Measurements from ENCODE around the gene SSC5D. TPM values are rescaled to one million over a fixed set of nuclear protein-coding genes. Genes with fewer than 3 reads are reported as not detected.
A peak's percentile ranks its signal among the peaks of the same experiment; 100 is the strongest.
"Not testable (repeated sequence)": the region's sequence is repeated elsewhere in the genome, so short reads cannot be mapped to it uniquely, and the experiment has no call there.

SSC5D gene
- total RNA-seq, 1 experiment from 2014 or later = 0.34 TPM

DNA sequence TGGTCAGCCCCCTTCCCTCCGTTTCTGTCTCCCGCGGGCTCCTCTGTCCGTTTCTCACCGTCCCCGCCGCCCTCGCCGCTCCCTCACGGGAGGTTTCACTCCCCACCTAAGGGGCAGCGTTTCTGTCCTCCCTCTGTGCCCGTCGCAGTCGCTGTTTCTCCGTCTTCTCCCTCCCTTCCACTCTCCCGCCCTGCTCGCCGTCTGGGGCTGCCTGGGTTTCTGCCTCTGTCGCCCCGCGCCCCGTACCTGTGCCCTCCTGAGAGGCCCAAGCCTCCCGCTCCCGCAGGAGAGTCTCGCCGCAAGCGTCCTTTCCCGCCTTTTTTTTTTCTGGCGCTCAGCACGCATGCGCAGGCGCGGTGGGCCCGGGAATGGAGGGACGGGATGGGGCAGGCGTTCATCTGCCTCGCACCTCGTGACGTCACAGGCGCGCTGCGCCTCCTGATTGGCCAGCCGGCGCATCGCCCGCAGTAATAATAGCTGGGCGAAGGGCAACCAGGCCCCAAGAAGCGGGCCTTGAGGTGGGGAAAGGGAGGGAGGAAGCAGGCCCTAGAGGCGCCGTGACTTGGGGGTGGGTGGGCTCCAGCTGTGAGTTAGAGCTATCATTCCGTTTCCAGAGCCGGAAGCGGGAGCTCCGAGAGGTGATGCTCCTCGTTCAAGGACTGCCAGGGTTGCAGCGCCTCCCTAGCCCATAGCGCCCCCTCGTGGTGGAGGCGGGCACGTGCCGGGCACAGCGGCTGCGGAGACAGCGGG, 15.4 kb downstream of the SSC5D start:
- DNase-seq (ENCODE audit: low read depth) = peak; percentile 88

DNA sequence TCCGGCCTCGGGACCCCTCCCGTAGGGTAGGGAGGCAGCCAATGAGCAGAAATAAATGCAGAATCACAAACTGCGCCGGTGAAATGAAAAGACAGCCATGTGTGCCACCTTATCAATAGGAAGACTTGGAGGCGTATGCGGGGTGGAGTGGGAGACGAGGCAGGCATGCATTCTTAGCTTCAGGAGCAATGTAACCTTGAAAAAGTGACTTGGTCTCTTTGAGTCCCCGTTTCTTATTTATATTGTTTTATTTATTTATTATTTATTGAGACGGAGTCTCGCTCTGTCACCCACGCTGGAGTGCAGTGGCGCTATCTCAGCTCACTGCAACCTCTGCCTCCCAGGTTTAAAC, 16.0 kb downstream of the SSC5D start:
- DNase-seq (ENCODE audit: low read depth) = no peak

DNA sequence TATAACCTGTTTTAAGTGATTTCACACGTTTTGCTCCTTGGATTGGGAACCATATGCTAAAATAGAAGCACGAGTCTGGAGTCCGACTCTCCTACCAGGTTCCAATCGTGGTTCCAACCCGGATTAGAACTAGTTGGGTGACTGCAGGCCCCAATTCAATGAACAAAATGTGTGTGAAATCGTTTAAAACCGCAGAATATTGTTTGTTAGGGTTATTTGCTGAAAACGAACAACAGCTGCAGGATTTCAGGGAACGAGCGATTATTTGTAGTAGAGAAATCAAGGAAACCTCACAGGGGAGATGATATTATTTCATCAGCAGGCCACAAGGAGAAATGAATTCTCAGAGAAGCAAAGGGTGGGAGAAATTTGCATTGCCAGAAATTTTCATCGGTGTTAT, 16.7 kb downstream of the SSC5D start:
- no peak for DNase-seq (ENCODE audit: low read depth)

DNA sequence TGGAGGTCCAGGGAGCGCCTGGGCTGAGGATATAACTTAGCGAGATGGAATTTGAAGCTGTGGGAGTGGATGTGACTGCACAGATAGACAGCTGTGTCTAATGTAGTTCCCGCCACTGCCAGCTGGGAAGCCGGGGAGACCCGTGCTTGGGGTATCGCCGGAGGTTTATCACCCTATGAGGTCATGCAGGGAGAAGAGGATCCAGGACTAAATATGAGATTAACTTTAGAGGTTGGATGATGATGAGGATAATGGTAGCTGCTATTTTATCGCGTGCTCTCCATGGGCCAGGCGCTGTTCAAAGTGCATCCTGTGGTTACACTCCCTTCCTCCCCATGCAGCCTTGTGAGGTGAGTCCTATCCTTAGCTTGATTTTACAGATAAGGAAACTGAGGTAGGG, 19.9 kb downstream of the SSC5D start:
- no peak for DNase-seq (ENCODE audit: low read depth)

DNA sequence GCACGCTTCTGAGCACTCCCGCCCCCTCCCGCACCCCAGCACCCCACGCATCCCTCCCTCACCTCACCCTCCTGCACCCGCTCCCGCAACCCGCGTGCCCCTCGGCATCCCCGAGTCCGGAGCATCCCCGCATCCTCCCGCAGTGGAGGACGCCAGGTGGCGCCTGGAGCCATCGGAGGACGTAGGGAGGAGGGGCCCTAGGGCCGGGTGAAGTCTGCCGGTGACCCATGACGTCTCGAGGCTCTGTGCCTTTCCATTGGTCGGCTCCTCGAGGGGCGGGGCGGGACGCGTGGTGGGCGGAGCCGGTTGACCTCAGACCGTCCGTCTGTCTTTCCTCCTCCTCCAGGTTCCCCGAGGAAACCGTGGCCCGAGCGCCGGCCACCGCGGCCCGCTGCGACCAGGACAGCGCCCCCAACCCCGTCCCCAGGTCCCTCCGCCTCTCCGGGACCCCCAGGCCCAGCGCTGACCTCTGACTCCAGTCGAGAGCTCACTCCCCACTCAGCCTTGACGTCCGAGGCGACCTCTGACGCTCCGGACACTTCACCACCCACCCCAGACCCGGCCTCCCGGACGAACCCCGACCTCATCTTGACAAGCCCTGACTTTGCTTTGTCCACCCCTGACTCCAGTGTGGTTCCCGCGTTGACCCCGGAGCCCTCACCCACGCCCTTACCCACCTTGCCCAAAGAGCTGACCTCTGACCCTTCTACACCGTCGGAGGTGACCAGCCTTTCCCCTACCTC, 28.8 kb downstream of the SSC5D start:
- DNase-seq (ENCODE audit: low read depth) = peak; percentile 87

DNA sequence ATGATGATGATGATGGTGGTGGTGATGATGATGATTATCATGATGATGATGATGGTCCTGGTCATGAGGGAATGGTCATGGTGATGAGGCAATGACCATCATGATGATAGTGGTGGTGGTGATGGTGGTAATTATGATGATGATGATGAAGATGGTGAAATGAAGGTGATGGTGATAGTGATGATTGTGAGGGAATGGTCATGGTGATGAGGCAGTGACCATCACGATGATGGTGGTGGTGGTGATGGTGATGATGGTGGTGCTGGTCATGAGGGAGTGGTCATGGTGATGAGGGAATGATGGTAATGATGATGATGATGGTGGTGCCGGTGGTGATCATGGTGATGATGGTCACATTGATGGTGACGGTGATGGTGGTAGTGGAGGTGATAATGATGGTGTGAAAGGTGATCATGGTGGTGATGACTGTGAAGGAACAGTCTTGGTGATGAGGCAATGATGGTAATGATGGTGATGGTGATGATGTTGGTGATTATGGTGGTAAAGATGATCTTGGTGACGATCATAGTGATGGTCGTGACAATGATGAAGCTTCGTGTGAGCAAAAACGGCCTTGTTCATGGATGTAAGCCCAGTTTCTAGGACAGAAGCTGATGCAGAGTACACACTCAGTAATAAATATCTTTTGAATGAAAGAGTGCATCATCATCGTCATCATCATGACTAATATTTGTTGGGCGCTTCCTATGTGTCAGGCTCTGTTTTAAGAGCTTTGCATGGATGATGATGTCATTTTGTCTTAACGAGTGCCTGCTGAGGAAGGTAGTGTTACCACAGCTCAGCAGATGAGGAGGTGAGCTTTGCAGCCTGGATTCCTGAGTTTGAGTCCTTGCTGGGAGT, 31.4 kb downstream of the SSC5D start:
- peak; percentile 74 for DNase-seq (ENCODE audit: low read depth)

DNA sequence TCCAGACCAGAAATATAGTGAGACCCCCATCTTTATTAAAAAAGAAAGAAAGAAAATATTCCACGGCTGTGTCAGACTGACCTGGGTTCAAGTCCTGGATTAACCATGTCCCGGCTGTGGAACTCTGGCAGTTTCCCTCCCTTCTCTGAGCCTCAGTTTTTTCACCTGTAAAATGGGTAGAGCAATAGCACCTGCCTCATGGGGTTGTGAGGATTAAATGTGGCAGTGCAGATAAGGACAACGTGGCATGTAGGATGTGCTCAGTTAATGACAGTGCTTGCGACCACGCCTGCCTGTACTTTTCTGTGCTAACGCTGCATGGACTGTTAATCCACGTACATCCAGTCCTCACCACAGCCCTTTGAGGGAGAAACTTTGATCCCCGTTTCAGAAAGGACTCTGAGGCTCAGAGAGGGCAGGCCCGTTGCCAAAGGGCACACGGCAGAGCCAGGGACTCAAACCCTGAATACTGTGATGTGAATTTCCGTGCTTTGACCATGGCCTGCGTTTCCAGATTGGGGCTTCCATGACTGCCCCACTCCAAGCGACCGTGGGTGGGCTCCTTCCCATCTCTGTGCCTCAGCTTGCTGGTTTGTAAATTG, 32.6 kb downstream of the SSC5D start:
- DNase-seq (ENCODE audit: low read depth) = no peak

DNA sequence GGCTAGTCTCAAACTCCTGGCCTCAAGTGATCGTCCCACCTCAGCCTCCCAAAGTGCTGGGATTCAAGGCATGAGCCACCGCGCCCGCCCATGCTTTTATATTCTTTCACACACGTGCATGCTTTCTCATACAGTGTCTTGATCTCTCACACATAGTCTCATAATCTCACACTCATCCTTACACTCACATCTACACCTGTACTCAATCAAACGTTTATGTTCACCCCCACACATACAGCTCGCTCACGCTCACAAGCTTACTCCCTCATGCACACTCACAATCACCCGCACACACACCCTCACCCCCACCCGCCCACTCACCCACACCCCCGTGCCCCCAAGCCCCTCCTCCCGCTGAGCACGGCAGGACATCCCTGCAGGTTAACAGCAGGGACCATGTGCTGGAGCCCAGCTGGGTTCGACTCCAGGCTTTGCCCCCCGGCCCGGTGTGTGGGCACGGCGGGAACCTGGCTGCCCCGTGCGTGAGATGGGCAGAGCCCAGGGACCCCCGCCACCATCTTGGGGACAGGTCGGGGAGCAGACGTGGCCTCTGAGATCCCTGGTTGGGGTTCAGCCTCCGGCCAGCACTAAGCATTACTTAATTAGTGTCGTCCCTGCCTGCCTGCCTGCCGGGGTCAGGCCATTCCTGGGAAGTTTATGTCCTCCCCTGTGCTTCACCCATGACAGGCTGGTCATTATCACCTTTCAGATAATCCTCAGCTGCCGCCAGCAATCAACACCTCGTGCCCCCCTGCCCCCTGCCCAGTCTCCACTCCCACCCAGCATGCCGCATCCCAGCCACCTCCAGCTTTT, 37.3 kb downstream of the SSC5D start:
- no peak for DNase-seq (ENCODE audit: low read depth)

DNA sequence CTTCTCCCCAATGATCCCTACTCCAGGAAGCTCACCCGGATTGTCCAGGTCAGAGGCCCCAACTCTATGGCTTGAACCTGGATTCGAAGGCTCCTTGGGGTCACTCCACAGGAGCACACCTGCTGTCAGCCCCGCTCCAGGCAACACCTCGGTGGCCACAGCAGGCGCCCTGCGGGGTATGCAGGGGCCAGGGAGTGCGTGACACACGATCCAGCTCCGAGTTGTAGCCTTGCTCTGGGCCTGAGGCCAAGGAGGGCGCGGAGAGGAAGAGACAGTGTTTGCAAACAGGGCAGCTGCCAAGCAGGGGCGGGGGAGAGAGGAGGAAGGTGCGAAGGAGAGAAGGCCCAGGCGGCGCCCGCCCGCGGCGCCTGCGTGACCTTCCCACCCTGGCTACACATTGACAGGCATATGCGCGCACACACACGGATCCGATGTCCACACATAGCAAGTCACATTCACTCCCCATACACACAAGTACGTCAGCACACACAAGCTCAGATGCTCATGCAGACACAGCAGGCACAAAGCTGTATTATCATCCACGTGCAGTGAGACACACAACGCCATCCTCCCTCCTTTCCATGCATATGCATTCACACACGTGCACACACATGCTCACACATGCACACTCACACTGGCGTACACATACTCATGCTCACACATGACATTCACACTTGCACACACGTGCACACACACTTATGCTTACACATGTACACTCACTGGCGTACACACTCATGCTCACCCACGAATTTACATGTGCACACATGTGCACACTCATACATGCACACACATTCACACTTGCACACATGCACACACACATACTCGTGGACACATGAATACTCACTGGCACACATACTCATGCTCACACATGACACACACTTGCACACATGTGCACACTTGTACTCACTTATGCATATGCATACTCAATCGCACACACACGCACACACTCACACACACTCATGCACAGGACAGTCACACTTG, 38.3 kb downstream of the SSC5D start:
- peak; percentile 57 for DNase-seq (ENCODE audit: low read depth)

DNA sequence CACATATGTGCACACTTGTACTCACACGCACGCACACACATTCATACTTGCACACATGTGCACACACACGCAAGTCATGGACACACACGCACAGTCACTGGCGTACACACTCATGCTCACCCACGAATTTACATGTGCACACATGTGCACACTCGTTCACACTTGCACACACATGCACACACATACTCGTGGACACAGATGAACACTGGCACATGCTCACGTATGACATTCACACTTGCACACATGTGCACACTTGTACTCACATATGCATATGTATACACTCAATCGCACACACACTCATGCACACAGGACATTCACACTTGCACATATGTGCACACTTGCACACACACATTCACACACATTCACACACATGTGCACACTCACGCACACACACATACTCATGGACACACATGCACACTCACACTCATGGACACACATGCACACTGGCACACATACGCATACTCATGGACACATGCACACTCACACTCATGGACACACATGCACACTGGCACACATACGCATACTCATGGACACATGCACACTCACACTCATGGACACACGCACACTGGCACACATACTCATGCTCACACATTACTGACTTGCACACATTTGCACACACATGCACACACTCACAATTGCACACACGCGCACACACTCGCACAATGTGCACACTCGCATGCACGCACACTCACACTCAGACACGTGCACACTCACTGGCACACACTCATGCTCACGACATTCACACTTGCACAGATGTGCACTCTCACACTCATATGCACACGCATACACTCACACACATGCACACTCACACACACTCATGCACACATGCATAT, 39.2 kb downstream of the SSC5D start:
- no peak for DNase-seq (ENCODE audit: low read depth)

DNA sequence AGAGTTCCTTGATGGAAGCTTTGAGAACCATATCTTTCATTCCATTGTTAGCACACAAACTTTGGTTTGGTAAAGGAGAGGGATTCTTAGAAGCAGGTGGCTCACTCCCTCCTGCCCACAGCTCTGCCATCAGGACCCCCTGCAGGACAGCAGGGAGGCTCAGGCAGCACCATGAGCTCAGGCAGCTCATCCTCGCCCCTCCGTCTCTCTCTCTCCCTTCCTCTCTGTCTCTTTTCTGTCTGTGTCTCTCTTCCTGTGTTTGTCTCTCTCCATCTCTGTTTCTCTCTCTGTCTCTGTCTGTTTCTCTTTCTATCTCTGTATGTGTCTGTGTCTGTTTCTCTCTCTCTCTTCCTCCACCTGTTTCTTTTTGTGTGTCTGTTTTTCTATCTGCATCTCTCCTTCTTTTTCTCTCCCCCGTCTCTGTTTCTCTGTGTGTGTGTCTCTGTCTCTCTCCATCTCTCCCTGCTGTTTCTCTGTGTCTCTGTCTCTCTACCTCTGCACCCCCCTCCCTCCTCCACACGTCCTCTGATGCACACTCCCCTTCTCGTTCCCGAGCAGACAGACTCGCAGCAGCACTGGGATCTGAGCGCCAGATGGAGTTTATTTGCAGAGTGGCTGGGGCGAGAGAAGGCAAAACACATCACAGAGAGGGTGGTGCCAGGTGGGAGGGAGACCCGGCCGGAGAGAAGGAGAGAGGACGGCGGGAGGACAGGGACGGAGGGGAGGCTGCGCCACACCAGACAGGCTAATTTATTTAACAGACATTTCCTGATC, 40.0 kb downstream of the SSC5D start:
- DNase-seq (ENCODE audit: low read depth) = no peak

DNA sequence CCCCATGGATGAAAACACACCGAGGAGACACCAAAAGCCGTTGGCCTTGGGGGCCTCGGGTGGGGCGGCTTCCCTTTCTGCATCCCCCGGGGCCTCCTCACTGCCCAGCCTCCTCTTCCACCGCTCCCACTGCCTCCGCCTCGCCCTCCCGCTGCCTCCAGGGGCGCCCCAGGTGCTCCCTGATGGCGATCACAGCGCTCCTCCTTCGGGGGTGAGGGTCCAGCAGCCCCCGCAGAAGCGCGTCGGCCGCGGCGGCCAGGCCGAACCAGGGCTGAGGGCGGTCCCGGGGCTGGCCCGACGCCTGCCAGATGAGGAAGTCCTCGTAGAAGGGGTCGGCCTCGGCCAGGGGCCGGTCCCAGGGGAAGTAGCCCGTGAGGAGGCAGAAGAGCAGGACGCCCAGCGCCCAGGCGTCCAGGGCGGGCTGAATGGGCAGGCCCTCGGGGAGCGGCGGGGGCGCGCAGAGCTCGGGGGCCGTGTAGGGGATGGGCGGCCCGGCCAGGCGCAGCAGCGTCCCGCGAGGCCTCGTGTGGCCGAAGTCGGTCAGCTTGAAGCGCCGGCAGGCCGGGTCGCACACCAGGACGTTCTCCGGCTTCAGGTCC, 41.5 kb downstream of the SSC5D start:
- no peak for DNase-seq (ENCODE audit: low read depth)

DNA sequence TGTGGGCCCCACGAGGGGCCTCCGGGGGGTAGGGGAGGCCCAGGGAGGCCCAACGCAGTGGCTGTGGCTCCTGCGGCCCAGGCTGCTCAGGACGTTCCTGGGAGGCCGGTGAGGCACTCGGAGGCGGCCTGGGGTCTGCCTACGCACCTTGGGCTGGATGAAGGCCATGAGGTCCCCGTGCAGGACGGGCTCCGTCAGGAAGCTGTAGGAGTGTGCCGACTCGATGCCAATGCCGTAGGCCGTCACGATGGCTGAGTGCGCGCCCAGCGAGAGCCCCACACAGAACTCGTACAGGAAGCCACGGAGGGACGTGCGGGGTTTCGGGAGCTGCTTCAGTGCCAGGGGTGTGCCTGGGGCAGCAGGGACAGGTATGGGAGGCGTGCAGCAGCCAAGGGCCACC, 42.8 kb downstream of the SSC5D start:
- no peak for DNase-seq (ENCODE audit: low read depth)

DNA sequence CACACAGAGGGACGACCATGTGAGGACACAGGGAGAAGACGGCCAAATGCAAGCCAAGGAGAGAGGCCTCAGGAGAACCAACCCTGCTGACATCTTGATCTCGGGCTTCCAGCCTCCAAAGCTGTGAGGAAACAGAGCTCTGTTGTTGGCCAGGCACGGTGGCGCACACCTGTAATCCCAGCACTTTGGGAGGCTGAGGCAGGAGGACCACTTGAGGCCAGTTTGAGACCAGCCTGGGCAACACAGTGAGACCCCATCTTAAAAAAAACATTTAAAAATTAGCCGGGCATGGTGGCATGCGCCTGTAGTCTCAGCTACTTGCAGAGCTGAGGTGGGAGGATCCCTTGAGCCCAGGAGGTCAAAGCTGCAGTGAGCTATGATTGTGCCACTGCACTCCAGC, 46.0 kb downstream of the SSC5D start:
- not testable (repeated sequence) for DNase-seq (ENCODE audit: low read depth)

DNA sequence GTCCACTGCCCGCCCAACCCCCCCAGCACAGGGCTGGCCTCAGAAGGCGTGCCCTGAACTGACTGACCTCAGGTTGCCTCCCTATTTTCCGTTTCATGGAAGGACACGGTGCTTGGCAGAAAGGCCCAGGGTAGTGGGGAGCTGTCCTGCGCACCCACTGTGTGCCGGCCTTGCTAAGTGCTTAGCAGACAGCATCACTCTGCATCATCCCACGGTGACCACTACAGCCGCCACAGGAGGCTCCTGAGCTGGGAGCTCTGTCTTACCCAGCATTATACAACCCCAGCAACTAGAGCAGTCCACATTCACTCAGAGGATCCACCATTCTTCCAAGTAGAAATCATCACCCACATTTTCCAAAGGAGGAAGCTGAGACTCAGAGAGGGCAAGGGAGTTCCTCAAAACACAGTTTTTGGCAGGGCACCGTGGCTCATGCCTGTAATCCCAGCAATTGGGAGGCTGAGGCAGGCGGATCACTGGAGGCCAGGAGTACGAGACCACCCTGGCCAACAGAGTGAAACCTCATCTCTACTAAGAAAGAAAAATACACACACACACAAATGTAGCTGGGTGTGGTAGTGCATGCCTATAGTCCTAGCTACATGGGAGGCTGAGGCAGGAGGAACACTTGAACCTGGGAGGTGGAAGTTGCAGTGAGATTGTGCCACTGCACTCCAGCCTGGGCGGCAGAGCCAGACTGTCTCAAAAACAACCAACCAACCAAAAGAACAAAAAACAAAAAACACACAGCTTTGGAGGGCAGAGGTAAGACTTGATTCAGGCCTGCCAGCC, 47.1 kb downstream of the SSC5D start:
- no peak for DNase-seq (ENCODE audit: low read depth)

DNA sequence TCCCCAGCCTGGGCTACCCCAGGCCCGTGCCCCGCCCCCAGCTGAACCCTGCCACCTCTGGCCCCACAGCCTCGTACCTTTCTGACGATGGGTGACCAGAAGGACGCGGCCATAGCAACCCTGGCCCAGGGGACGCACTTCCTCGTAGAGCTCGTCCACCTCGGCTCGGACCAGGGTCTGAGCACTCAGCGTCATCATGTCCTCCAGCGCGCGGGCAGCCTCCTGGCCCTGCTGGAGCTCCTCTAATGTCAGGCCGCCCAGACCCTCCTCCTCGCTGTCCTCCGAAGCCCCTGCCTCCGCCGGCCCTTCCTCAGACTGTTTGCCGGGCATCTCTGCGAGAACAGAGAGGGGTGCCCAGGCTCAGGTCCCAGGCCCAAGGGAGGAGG, 47.7 kb downstream of the SSC5D start:
- DNase-seq (ENCODE audit: low read depth) = no peak

DNA sequence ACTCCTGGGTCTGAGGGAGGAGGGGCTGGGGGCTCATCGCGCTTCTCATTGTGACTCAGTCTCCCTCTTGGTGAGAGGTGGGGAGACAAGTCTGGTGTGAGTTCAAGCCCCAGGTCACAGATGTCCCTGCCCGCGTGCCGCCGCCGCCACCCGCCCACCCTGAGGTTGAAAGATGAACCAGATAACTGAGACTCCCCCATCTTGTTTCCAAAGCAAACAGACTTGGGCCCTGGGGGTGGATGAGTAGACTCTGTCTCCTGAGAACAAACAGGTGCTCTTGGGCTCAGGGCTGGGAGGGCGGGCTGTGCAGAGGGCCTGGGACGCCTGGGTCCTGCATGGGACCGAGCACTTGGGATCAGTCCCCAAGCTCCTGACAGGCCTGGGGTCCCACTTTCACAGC, 48.1 kb downstream of the SSC5D start:
- no peak for DNase-seq (ENCODE audit: low read depth)
